ENCODE results near the gene MEN1. TPM values are rescaled to one million over a fixed set of nuclear protein-coding genes. Genes with fewer than 3 reads are reported as not detected.

MEN1 gene
- total RNA-seq, 1 experiment from 2014 or later: 29.2 TPM

DNA sequence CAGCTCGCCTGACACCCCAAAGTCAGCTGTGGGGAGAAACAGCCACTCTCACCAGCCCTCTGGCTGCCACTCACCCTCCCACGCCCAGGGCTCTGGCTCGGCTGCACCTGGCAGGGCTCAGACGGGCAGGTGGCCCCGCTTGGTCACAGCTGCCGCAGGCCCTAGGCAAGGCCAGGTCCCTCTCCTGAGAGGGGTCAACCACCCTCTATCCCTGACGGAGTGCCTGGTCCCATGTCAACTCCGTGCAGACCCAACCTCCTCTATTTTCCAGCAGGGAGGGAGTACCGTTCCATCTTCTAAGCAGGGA, 9.2 kb downstream of the MEN1 start:
- CTCF ChIA-PET: interaction anchor here (0.6 to 3.6 kb wide), 2 partner anchors 14 to 102 kb away, joined by 3 to 21 read pairs; no protein-coding TSS in a partner anchor
- TF ChIP-seq, protein P1, sequence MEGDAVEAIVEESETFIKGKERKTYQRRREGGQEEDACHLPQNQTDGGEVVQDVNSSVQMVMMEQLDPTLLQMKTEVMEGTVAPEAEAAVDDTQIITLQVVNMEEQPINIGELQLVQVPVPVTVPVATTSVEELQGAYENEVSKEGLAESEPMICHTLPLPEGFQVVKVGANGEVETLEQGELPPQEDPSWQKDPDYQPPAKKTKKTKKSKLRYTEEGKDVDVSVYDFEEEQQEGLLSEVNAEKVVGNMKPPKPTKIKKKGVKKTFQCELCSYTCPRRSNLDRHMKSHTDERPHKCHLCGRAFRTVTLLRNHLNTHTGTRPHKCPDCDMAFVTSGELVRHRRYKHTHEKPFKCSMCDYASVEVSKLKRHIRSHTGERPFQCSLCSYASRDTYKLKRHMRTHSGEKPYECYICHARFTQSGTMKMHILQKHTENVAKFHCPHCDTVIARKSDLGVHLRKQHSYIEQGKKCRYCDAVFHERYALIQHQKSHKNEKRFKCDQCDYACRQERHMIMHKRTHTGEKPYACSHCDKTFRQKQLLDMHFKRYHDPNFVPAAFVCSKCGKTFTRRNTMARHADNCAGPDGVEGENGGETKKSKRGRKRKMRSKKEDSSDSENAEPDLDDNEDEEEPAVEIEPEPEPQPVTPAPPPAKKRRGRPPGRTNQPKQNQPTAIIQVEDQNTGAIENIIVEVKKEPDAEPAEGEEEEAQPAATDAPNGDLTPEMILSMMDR (IDR thresholded peaks at IDR 0.05; ENCODE audit: unreplicated experiment): no peak
- POLR2A ChIA-PET: interaction anchor here (0.6 kb wide), 1 partner anchor 77 kb away, joined by 3 read pairs; no protein-coding TSS in a partner anchor
- Mint-ChIP-seq H3K27me3 (ENCODE audit: insufficient read depth, unreplicated experiment) (no peaks in the 10 kb centered on the region), H3K27ac (ENCODE audit: low read depth, unreplicated experiment) (no peak overlapping the region), H3K4me1 (ENCODE audit: insufficient read depth, unreplicated experiment) (peaks cover 6% of the 10 kb centered on the region), H3K9me3 (ENCODE audit: unreplicated experiment) (no peaks in the 10 kb centered on the region), H3K4me3 (ENCODE audit: unreplicated experiment) (no peak overlapping the region), H3K36me3 (ENCODE audit: insufficient read depth, unreplicated experiment) (peaks cover 8% of the 10 kb centered on the region)
- no TSS peak for BruUV-seq (replicated peaks)
- intact Hi-C loops (cut with micrococcal nuclease): no loop called here
- no peak for DNase-seq (ENCODE audit: unreplicated experiment)

GRCh38 chr11:64800303-64801157, 9.8 kb downstream of the MEN1 start:
- H3K4me3 Mint-ChIP-seq (ENCODE audit: unreplicated experiment): no peak overlapping the region
- H3K36me3 Mint-ChIP-seq (ENCODE audit: insufficient read depth, unreplicated experiment): peaks cover 7% of the 10 kb centered on the region
- intact Hi-C loops (cut with micrococcal nuclease): no loop called here

DNA sequence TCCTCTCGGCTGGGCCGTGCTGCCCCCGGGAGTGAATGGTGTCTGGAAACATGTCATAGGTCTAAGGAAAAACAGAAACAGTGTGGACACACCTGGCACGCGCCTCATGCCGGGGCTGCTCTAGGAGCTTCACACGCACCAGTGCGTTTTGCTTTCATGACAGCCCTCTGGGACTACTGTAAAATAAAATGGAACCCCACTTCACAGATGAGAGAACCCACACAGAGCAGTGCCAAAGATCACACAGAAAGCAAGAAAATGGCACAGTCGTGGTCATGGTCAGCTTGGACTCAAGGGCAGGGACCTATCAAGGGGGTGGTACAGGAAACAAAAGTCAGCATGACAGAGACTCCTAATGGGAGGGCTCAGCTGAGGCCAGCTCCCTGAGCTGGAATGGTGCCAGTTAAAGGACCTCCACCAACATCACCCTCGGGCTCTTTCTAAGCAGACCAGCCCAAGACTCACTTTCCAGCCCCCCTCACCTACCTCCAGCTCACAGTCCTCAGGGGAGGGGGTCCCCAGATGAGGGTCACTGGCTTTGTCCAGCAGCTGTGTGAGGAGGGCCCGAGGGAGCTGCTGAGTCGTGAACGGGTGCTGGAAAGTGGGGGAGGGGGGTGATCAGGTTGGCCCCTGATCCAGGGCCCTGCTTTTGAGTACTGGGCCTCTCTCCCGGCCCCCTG, 10.6 kb downstream of the MEN1 start:
- H3K4me3 Mint-ChIP-seq (ENCODE audit: unreplicated experiment): no peak overlapping the region
- H3K9me3 Mint-ChIP-seq (ENCODE audit: unreplicated experiment): no peaks in the 10 kb centered on the region
- ChIA-PET POLR2A (no interaction called here), CTCF (interaction anchor here (0.7 to 3.6 kb wide), 2 partner anchors 13 to 62 kb away, joined by 3 to 21 read pairs; no protein-coding TSS in a partner anchor)
- no TSS peak for BruUV-seq (replicated peaks)
- intact Hi-C loops (cut with micrococcal nuclease): no loop called here
- no peaks in the 10 kb centered on the region for H3K27me3 Mint-ChIP-seq (ENCODE audit: insufficient read depth, unreplicated experiment)
- no peak for DNase-seq (ENCODE audit: unreplicated experiment)
- peaks cover 6% of the 10 kb centered on the region for H3K4me1 Mint-ChIP-seq (ENCODE audit: insufficient read depth, unreplicated experiment)
- no peak overlapping the region for H3K27ac Mint-ChIP-seq (ENCODE audit: low read depth, unreplicated experiment)
- TF ChIP-seq, protein P1 (IDR thresholded peaks at IDR 0.05; ENCODE audit: unreplicated experiment): no peak
- H3K36me3 Mint-ChIP-seq (ENCODE audit: insufficient read depth, unreplicated experiment): peaks cover 7% of the 10 kb centered on the region

More at GRCh38 chr11:64800303-64801157, 9.8 kb downstream of the MEN1 start:
- no peak overlapping the region for H3K27ac Mint-ChIP-seq (ENCODE audit: low read depth, unreplicated experiment)
- H3K4me1 Mint-ChIP-seq (ENCODE audit: insufficient read depth, unreplicated experiment): peaks cover 6% of the 10 kb centered on the region
- ChIA-PET CTCF (interaction anchor here (0.6 to 3.6 kb wide), 2 partner anchors 13 to 103 kb away, joined by 3 to 21 read pairs; no protein-coding TSS in a partner anchor), POLR2A (interaction anchor here (0.6 kb wide), 1 partner anchor 78 kb away, joined by 3 read pairs; no protein-coding TSS in a partner anchor)
- no peaks in the 10 kb centered on the region for H3K9me3 Mint-ChIP-seq (ENCODE audit: unreplicated experiment)
- no peaks in the 10 kb centered on the region for H3K27me3 Mint-ChIP-seq (ENCODE audit: insufficient read depth, unreplicated experiment)
- TF ChIP-seq, protein P1 (IDR thresholded peaks at IDR 0.05; ENCODE audit: unreplicated experiment): no peak
- BruUV-seq (replicated peaks): no TSS peak
- DNase-seq (ENCODE audit: unreplicated experiment): no peak

DNA sequence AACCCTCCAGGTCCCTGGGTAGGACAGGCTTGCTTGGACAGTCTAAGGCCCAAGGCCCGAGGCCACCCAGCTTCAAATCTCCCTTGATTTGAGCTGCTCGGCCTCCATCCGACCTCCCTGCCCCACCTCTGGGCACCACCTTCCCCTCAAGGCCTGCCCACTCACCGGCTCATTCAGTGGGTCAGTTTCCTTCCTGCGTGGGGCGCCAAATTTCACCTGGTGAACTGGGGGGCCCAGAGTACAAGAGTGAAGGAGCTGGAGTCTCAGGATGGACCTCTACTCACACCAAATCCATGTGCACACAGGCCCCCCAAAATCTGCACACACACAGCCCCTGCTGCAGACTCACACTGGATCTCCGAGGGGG, 11.1 kb downstream of the MEN1 start:
- H3K9me3 Mint-ChIP-seq (ENCODE audit: unreplicated experiment): no peaks in the 10 kb centered on the region
- CTCF ChIA-PET: interaction anchor here (0.7 to 3.6 kb wide), 2 partner anchors 12 to 61 kb away, joined by 3 to 21 read pairs; no protein-coding TSS in a partner anchor
- TF ChIP-seq, protein P1 (IDR thresholded peaks at IDR 0.05; ENCODE audit: unreplicated experiment): no peak
- no peak for DNase-seq (ENCODE audit: unreplicated experiment)
- no peak overlapping the region for H3K27ac Mint-ChIP-seq (ENCODE audit: low read depth, unreplicated experiment)
- H3K4me3 Mint-ChIP-seq (ENCODE audit: unreplicated experiment): no peak overlapping the region
- POLR2A ChIA-PET: no interaction called here
- H3K36me3 Mint-ChIP-seq (ENCODE audit: insufficient read depth, unreplicated experiment): peaks cover 7% of the 10 kb centered on the region
- BruUV-seq (replicated peaks): no TSS peak
- no peaks in the 10 kb centered on the region for H3K27me3 Mint-ChIP-seq (ENCODE audit: insufficient read depth, unreplicated experiment)
- peaks cover 6% of the 10 kb centered on the region for H3K4me1 Mint-ChIP-seq (ENCODE audit: insufficient read depth, unreplicated experiment)
- intact Hi-C loops (cut with micrococcal nuclease): no loop called here
